Measurements from ENCODE around the gene BLMH. TPM values are rescaled to one million over a fixed set of nuclear protein-coding genes. Genes with fewer than 3 reads are reported as not detected.

The BLMH gene
- total and polyA plus RNA-seq, 2 donors (not counting 1 experiment from before 2014, with no cell fraction given) = 5.9 to 25.9 TPM

DNA sequence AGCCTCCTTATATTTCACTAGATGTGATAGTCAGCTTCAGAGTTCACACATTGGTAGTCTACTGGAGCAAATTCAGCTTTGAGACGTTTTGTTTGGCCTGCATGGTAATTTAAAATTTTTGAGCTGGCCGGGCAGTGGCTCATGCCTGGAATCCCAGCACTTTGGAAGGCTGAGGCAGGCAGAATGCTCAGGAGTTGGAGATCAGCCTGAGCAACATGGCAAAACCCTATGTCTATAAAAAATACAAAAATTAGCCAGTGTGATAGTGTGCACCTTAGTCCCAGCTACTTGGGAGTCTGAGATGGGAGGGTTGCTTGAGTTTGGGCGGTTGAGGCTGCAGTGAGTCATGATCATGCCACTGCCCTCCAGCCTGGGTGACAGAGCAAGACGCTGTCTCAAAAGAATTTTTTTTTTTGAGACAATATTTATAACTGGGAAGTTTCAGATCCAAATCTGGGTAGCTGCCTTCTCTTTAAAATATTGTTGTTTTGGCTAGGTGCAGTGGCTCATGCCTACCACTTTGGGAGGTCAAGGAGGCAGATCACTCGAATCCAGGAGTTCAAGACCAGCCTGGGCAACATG, 4.8 kb upstream of the BLMH start:
- WGBS (ENCODE audit: insufficient coverage) = 92% methylated on average over 4 of the region's 5 CpGs
- H3K4me1 Mint-ChIP-seq = peaks cover 13% of the 10 kb centered on the region
- Histone ChIP-seq H3K79me2 (ENCODE audit: control insufficient read depth, insufficient read depth, low read length) (no peaks in the 10 kb centered on the region), H3K4me2 (replicated peaks; ENCODE audit: low read depth, low read length, poor library complexity, severe bottlenecking) (no peak overlapping the region), H3K9me3 (ENCODE audit: control extremely low read depth in 1 of 3, control insufficient read depth in 2 of 3, insufficient read depth in 1 of 3, low read length in 2 of 3) (peaks cover 0 to 11% (median 0%) of the 10 kb centered on the region in 3 donors), H3K4me1 (ENCODE audit: control insufficient read depth in 2 of 2, insufficient read depth in 2 of 2, low read length in 2 of 2) (peaks cover 11 to 14% of the 10 kb centered on the region in 2 donors), H3K27ac (ENCODE audit: low read length in 2 of 2) (no peak overlapping the region), H3K9ac (ENCODE audit: low read length) (no peak overlapping the region), H4K20me1 (ENCODE audit: control insufficient read depth, insufficient read depth, low read length, poor library complexity, severe bottlenecking) (no peaks in the 10 kb centered on the region), H3K27me3 (replicated peaks in 1 of 4; ENCODE audit: control extremely low read depth in 1 of 4, control insufficient read depth in 3 of 4, insufficient read depth in 4 of 4, low read length in 3 of 4) (peaks cover 0 to 4% (median 0%) of the 10 kb centered on the region in 4 experiments), H2AFZ (ENCODE audit: insufficient read depth, low read depth, low read length, poor library complexity, severe bottlenecking) (no peak overlapping the region), H3K4me3 (ENCODE audit: control extremely low read depth in 1 of 5, extremely low read depth in 1 of 5, insufficient read depth in 1 of 5, low read depth in 2 of 5, low read length in 4 of 5) (no peak overlapping the region), H3K36me3 (replicated peaks in 1 of 2; ENCODE audit: control extremely low read depth in 1 of 2, control insufficient read depth in 1 of 2, extremely low read depth in 1 of 2, insufficient read depth in 2 of 2, low read length in 1 of 2) (no peaks in the 10 kb centered on the region)
- CTCF ChIA-PET = interaction anchor here (1.7 kb wide), 1 partner anchor 43 kb away, joined by 5 read pairs; no protein-coding TSS in a partner anchor
- H3K27me3 Mint-ChIP-seq = no peaks in the 10 kb centered on the region
- DNase-seq (no peak), ATAC-seq (ENCODE audit: low read depth) (no peak)
- intact Hi-C loops (cut with micrococcal nuclease) = no loop called here
- no peak for TF ChIP-seq EZH2 (IDR thresholded peaks at IDR 0.05; ENCODE audit: borderline replicate concordance, insufficient read depth, low read depth, low read length, poor library complexity, severe bottlenecking)
- no peak for TF ChIP-seq CTCF (IDR thresholded peaks at IDR 0.05)
- no peaks in the 10 kb centered on the region for H3K9me3 Mint-ChIP-seq (ENCODE audit: insufficient read depth)
- no peak overlapping the region for H3K27ac Mint-ChIP-seq
- POLR2A ChIA-PET = no interaction called here
- no peak overlapping the region for H3K4me3 Mint-ChIP-seq

- Mint-ChIP-seq H3K27me3 (no peaks in the 10 kb centered on the region), H3K4me1 (peaks cover 10% of the 10 kb centered on the region), H3K9me3 (ENCODE audit: insufficient read depth) (no peaks in the 10 kb centered on the region), H3K4me3 (no peak overlapping the region), H3K27ac (no peak overlapping the region)
- H3K27ac ChIP-seq (ENCODE audit: low read length in 2 of 2) = no peak overlapping the region
- DNase-seq (no peak), ATAC-seq (ENCODE audit: low read depth) (no peak)
- 8% methylated on average over 12 of the region's 17 CpGs for WGBS (ENCODE audit: insufficient coverage)
- H3K9me3 ChIP-seq (ENCODE audit: control extremely low read depth in 1 of 3, control insufficient read depth in 2 of 3, insufficient read depth in 1 of 3, low read length in 2 of 3) = peaks cover 0 to 5% (median 0%) of the 10 kb centered on the region in 3 donors
- peak overlapping the region; percentile 90 for H2AFZ ChIP-seq (ENCODE audit: insufficient read depth, low read depth, low read length, poor library complexity, severe bottlenecking)
- POLR2A ChIA-PET = no interaction called here
- H3K27me3 ChIP-seq (replicated peaks in 1 of 4; ENCODE audit: control extremely low read depth in 1 of 4, control insufficient read depth in 3 of 4, insufficient read depth in 4 of 4, low read length in 3 of 4) = peaks cover 0 to 4% (median 0%) of the 10 kb centered on the region in 4 experiments
- H3K9ac ChIP-seq (ENCODE audit: low read length) = peak overlapping the region; percentile 89
- H4K20me1 ChIP-seq (ENCODE audit: control insufficient read depth, insufficient read depth, low read length, poor library complexity, severe bottlenecking) = no peaks in the 10 kb centered on the region
- CTCF ChIA-PET = interaction anchor here (2.0 kb wide), 1 partner anchor 167 kb away, joined by 5 read pairs; no protein-coding TSS in a partner anchor
- H3K4me1 ChIP-seq (ENCODE audit: control insufficient read depth in 2 of 2, insufficient read depth in 2 of 2, low read length in 2 of 2) = peaks cover 12 to 16% of the 10 kb centered on the region in 2 donors
- peaks cover 3% of the 10 kb centered on the region for H3K79me2 ChIP-seq (ENCODE audit: control insufficient read depth, insufficient read depth, low read length)
- peak overlapping the region; percentile 76 for H3K4me2 ChIP-seq (replicated peaks; ENCODE audit: low read depth, low read length, poor library complexity, severe bottlenecking)
- peak overlapping the region in 4 of 5 experiments; percentile 49 to 87 (median 78) for H3K4me3 ChIP-seq (ENCODE audit: control extremely low read depth in 1 of 5, extremely low read depth in 1 of 5, insufficient read depth in 1 of 5, low read depth in 2 of 5, low read length in 4 of 5)
- TF ChIP-seq CTCF (IDR thresholded peaks at IDR 0.05) (no peak), EZH2 (IDR thresholded peaks at IDR 0.05; ENCODE audit: borderline replicate concordance, insufficient read depth, low read depth, low read length, poor library complexity, severe bottlenecking) (no peak)
- H3K36me3 ChIP-seq (replicated peaks in 1 of 2; ENCODE audit: control extremely low read depth in 1 of 2, control insufficient read depth in 1 of 2, extremely low read depth in 1 of 2, insufficient read depth in 2 of 2, low read length in 1 of 2) = peaks cover 0 to 7% of the 10 kb centered on the region in 2 experiments
- intact Hi-C loops (cut with micrococcal nuclease) = loop anchor here (1.0 kb wide), 1 partner anchor 86 kb away; the partner anchor contains the start of gene CPD
Measured at GRCh38 chr17:30292286-30292858, 628 bp upstream of the BLMH start.

All from B cell (primary cell).